C4-2B (cell line): ENCODE data around the gene LRMDA.

ENCODE experiments used
- H3K27ac ChIP-seq: fragments of 450-650 bp; 2 replicates; pipeline ENCODE4 v1.5.1; 2017
- CTCF ChIP-seq: fragments of 450-650 bp; conservative IDR thresholded peaks from 2 replicates; pipeline ENCODE4 v1.5.1; 2017; ENCODE audit warnings: mild to moderate bottlenecking
- ZFX ChIP-seq: fragments of 450-650 bp; IDR thresholded peaks from 2 replicates; pipeline ENCODE4 v1.6.1; 2017

LRMDA gene

GRCh38 chr10:75770626-75771081 is 339.2 kb downstream of the LRMDA start:
- no peak overlapping the region for H3K27ac ChIP-seq
- TF ChIP-seq ZFX (no peak), CTCF (no peak)

GRCh38 chr10:75771606-75772005 is 340.2 kb downstream of the LRMDA start:
- TF ChIP-seq CTCF (no peak), ZFX (no peak)
- no peak overlapping the region for H3K27ac ChIP-seq

GRCh38 chr10:75772153-75772887 is 340.9 kb downstream of the LRMDA start:
- H3K27ac ChIP-seq, result no peak overlapping the region
- TF ChIP-seq ZFX (no peak), CTCF (no peak)

GRCh38 chr10:75773231-75773780 is 341.9 kb downstream of the LRMDA start:
- H3K27ac ChIP-seq, result no peak overlapping the region
- no peak for TF ChIP-seq ZFX
- TF ChIP-seq CTCF, result no peak

GRCh38 chr10:75773813-75774782 is 342.7 kb downstream of the LRMDA start:
- H3K27ac ChIP-seq, result no peak overlapping the region
- TF ChIP-seq ZFX (no peak), CTCF (no peak)

- no peak overlapping the region for H3K27ac ChIP-seq
- TF ChIP-seq ZFX, result no peak
- no peak for TF ChIP-seq CTCF
Observed at GRCh38 chr10:75774783-75775490, 343.5 kb downstream of the LRMDA start.
